Measurements from ENCODE around the gene OSBPL7.

DNA sequence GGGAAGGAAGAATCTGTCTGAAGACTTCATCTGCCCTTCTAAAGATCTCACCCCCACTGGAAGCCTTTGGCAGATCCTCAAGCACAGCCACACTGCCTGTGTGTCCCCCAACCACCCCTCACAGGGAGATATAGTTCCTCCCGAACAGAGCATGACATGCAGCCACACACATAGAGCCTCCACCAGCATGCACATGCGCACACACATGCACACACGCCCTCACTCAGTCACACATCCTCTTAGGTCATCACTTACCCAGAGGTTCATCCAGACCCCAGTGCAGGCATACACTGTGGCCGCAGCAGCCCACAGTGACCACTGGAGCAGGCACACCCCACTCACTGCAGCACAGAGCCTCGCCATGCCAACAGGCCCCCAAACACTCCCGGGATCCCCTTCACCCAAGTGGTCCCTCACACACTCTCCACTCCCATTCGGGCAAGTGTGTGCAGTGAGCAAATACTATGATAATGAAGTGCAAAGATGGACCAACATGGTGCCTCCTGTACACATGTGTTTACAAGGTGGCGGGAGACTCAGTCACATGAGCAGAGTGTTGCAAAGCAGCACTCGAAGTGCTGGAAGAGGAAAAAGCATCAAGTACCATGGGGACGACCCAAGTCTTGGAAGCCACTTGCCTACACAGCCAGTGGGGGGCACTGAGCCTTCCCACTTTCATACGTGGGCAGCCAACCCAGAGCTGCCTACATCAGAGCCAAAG lies 46.4 kb upstream of the OSBPL7 start:
- TF ChIP-seq, protein P1, sequence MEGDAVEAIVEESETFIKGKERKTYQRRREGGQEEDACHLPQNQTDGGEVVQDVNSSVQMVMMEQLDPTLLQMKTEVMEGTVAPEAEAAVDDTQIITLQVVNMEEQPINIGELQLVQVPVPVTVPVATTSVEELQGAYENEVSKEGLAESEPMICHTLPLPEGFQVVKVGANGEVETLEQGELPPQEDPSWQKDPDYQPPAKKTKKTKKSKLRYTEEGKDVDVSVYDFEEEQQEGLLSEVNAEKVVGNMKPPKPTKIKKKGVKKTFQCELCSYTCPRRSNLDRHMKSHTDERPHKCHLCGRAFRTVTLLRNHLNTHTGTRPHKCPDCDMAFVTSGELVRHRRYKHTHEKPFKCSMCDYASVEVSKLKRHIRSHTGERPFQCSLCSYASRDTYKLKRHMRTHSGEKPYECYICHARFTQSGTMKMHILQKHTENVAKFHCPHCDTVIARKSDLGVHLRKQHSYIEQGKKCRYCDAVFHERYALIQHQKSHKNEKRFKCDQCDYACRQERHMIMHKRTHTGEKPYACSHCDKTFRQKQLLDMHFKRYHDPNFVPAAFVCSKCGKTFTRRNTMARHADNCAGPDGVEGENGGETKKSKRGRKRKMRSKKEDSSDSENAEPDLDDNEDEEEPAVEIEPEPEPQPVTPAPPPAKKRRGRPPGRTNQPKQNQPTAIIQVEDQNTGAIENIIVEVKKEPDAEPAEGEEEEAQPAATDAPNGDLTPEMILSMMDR (IDR thresholded peaks at IDR 0.05), result no peak
- TF ChIP-seq POLR2A (IDR thresholded peaks at IDR 0.05), result no peak

Measured in body of pancreas (tissue), 4 donors.